Measurements from ENCODE around the gene CACNA1D.

The CACNA1D gene

GRCh38 chr3:53798144-53798543 lies 303.7 kb downstream of the CACNA1D start:
- Histone ChIP-seq H3K4me1 (ENCODE audit: control insufficient read depth in 2 of 2, insufficient read depth in 2 of 2, low read length in 2 of 2) (no peaks in the 10 kb centered on the region), H3K27ac (ENCODE audit: low read depth in 2 of 2, low read length in 2 of 2) (no peak overlapping the region), H3K4me3 (ENCODE audit: low read length in 2 of 2) (no peak overlapping the region), H3K36me3 (ENCODE audit: control insufficient read depth in 2 of 2, insufficient read depth in 2 of 2, low read length in 2 of 2) (no peaks in the 10 kb centered on the region), H3K9me3 (ENCODE audit: control insufficient read depth in 2 of 2, low read length in 2 of 2) (no peaks in the 10 kb centered on the region), H3K9ac (ENCODE audit: low read depth in 1 of 2, low read length in 2 of 2) (no peak overlapping the region), H3K27me3 (ENCODE audit: control insufficient read depth in 2 of 2, insufficient read depth in 2 of 2, low read length in 2 of 2) (no peaks in the 10 kb centered on the region)

GRCh38 chr3:53799338-53799865 lies 305.0 kb downstream of the CACNA1D start:
- Histone ChIP-seq H3K36me3 (ENCODE audit: control insufficient read depth in 2 of 2, insufficient read depth in 2 of 2, low read length in 2 of 2) (no peaks in the 10 kb centered on the region), H3K9me3 (ENCODE audit: control insufficient read depth in 2 of 2, low read length in 2 of 2) (no peaks in the 10 kb centered on the region), H3K4me1 (ENCODE audit: control insufficient read depth in 2 of 2, insufficient read depth in 2 of 2, low read length in 2 of 2) (no peaks in the 10 kb centered on the region), H3K9ac (ENCODE audit: low read depth in 1 of 2, low read length in 2 of 2) (no peak overlapping the region), H3K27ac (ENCODE audit: low read depth in 2 of 2, low read length in 2 of 2) (no peak overlapping the region), H3K4me3 (ENCODE audit: low read length in 2 of 2) (no peak overlapping the region), H3K27me3 (ENCODE audit: control insufficient read depth in 2 of 2, insufficient read depth in 2 of 2, low read length in 2 of 2) (no peaks in the 10 kb centered on the region)

- Histone ChIP-seq H3K36me3 (ENCODE audit: control insufficient read depth in 2 of 2, insufficient read depth in 2 of 2, low read length in 2 of 2) (no peaks in the 10 kb centered on the region), H3K27me3 (ENCODE audit: control insufficient read depth in 2 of 2, insufficient read depth in 2 of 2, low read length in 2 of 2) (no peaks in the 10 kb centered on the region), H3K9me3 (ENCODE audit: control insufficient read depth in 2 of 2, low read length in 2 of 2) (no peaks in the 10 kb centered on the region), H3K4me1 (ENCODE audit: control insufficient read depth in 2 of 2, insufficient read depth in 2 of 2, low read length in 2 of 2) (no peaks in the 10 kb centered on the region), H3K27ac (ENCODE audit: low read depth in 2 of 2, low read length in 2 of 2) (no peak overlapping the region), H3K4me3 (ENCODE audit: low read length in 2 of 2) (no peak overlapping the region), H3K9ac (ENCODE audit: low read depth in 1 of 2, low read length in 2 of 2) (no peak overlapping the region)
Observed at GRCh38 chr3:53800041-53800906, 305.9 kb downstream of the CACNA1D start.

DNA sequence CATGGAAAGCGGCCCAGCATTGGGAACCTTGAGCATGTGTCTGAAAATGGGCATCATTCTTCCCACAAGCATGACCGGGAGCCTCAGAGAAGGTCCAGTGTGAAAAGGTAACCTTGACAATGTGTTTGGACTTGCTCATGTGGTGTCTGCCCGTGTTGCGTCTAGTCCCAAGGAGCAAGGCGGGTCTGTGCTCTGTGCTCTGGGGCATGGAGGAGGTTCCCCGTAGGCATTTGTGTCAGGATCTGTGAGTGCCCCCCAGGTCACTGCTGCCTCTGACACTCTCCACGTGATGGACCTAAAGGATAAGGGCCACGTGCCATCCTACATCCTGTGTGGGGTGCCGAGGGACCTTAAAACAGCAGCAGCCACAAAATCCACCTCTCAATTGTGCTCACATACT lies 306.9 kb downstream of the CACNA1D start:
- Histone ChIP-seq H3K9me3 (ENCODE audit: control insufficient read depth in 2 of 2, low read length in 2 of 2) (no peaks in the 10 kb centered on the region), H3K9ac (ENCODE audit: low read depth in 1 of 2, low read length in 2 of 2) (no peak overlapping the region), H3K4me3 (ENCODE audit: low read length in 2 of 2) (no peak overlapping the region), H3K36me3 (ENCODE audit: control insufficient read depth in 2 of 2, insufficient read depth in 2 of 2, low read length in 2 of 2) (no peaks in the 10 kb centered on the region), H3K27ac (ENCODE audit: low read depth in 2 of 2, low read length in 2 of 2) (no peak overlapping the region), H3K27me3 (ENCODE audit: control insufficient read depth in 2 of 2, insufficient read depth in 2 of 2, low read length in 2 of 2) (no peaks in the 10 kb centered on the region), H3K4me1 (ENCODE audit: control insufficient read depth in 2 of 2, insufficient read depth in 2 of 2, low read length in 2 of 2) (peaks cover 1 to 2% of the 10 kb centered on the region in 2 donors)

DNA sequence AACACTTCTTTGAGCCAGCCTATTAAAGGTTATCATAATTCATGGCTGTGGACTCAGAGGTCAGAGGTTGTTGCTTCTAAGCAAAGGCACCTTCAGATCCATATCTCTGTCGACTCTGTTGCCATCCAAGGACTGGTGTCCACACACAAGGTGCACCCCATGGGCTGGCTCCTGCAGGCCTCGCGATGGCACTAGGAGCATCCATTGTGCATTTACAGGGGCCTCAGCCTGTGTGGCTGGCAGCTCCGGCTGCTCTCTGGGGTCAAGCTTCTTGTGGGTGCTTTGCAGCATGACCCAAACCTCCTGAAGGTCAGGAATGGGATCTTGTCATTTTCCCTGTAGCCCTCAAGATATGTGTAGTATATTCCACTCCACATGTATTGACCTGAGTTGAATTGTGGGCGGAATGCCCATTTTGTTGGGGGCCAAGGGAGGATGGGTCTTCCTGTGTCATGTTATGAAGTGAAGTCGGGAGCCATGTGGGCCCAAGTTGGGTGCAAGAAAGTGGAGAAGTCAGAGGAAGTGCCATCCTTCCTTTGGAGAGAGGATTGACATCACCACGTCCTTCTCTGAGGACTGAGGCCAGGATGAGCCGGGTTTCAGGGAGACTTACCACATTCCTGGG lies 308.0 kb downstream of the CACNA1D start:
- peaks cover 8 to 11% of the 10 kb centered on the region in 2 donors for H3K4me1 ChIP-seq (ENCODE audit: control insufficient read depth in 2 of 2, insufficient read depth in 2 of 2, low read length in 2 of 2)
- H3K4me3 ChIP-seq (ENCODE audit: low read length in 2 of 2) = no peak overlapping the region
- no peaks in the 10 kb centered on the region for H3K36me3 ChIP-seq (ENCODE audit: control insufficient read depth in 2 of 2, insufficient read depth in 2 of 2, low read length in 2 of 2)
- no peaks in the 10 kb centered on the region for H3K27me3 ChIP-seq (ENCODE audit: control insufficient read depth in 2 of 2, insufficient read depth in 2 of 2, low read length in 2 of 2)
- H3K9ac ChIP-seq (ENCODE audit: low read depth in 1 of 2, low read length in 2 of 2) = no peak overlapping the region
- H3K27ac ChIP-seq (ENCODE audit: low read depth in 2 of 2, low read length in 2 of 2) = no peak overlapping the region
- H3K9me3 ChIP-seq (ENCODE audit: control insufficient read depth in 2 of 2, low read length in 2 of 2) = no peaks in the 10 kb centered on the region

- H3K27me3 ChIP-seq (ENCODE audit: control insufficient read depth in 2 of 2, insufficient read depth in 2 of 2, low read length in 2 of 2) = no peaks in the 10 kb centered on the region
- H3K9ac ChIP-seq (ENCODE audit: low read depth in 1 of 2, low read length in 2 of 2) = no peak overlapping the region
- H3K27ac ChIP-seq (ENCODE audit: low read depth in 2 of 2, low read length in 2 of 2) = no peak overlapping the region
- no peaks in the 10 kb centered on the region for H3K9me3 ChIP-seq (ENCODE audit: control insufficient read depth in 2 of 2, low read length in 2 of 2)
- no peak overlapping the region for H3K4me3 ChIP-seq (ENCODE audit: low read length in 2 of 2)
- peaks cover 10 to 14% of the 10 kb centered on the region in 2 donors for H3K4me1 ChIP-seq (ENCODE audit: control insufficient read depth in 2 of 2, insufficient read depth in 2 of 2, low read length in 2 of 2)
- no peaks in the 10 kb centered on the region for H3K36me3 ChIP-seq (ENCODE audit: control insufficient read depth in 2 of 2, insufficient read depth in 2 of 2, low read length in 2 of 2)
Observed at GRCh38 chr3:53803124-53803815, 308.9 kb downstream of the CACNA1D start.

- no peaks in the 10 kb centered on the region for H3K36me3 ChIP-seq (ENCODE audit: control insufficient read depth in 2 of 2, insufficient read depth in 2 of 2, low read length in 2 of 2)
- no peaks in the 10 kb centered on the region for H3K9me3 ChIP-seq (ENCODE audit: control insufficient read depth in 2 of 2, low read length in 2 of 2)
- peaks cover 10 to 14% of the 10 kb centered on the region in 2 donors for H3K4me1 ChIP-seq (ENCODE audit: control insufficient read depth in 2 of 2, insufficient read depth in 2 of 2, low read length in 2 of 2)
- H3K9ac ChIP-seq (ENCODE audit: low read depth in 1 of 2, low read length in 2 of 2) = no peak overlapping the region
- no peak overlapping the region for H3K4me3 ChIP-seq (ENCODE audit: low read length in 2 of 2)
- no peak overlapping the region for H3K27ac ChIP-seq (ENCODE audit: low read depth in 2 of 2, low read length in 2 of 2)
- H3K27me3 ChIP-seq (ENCODE audit: control insufficient read depth in 2 of 2, insufficient read depth in 2 of 2, low read length in 2 of 2) = no peaks in the 10 kb centered on the region
Observed at GRCh38 chr3:53803816-53804695, 309.6 kb downstream of the CACNA1D start.

GRCh38 chr3:53804697-53805462 lies 310.5 kb downstream of the CACNA1D start:
- Histone ChIP-seq H3K9me3 (ENCODE audit: control insufficient read depth in 2 of 2, low read length in 2 of 2) (no peaks in the 10 kb centered on the region), H3K4me1 (ENCODE audit: control insufficient read depth in 2 of 2, insufficient read depth in 2 of 2, low read length in 2 of 2) (peaks cover 10 to 14% of the 10 kb centered on the region in 2 donors), H3K4me3 (ENCODE audit: low read length in 2 of 2) (no peak overlapping the region), H3K9ac (ENCODE audit: low read depth in 1 of 2, low read length in 2 of 2) (no peak overlapping the region), H3K27me3 (ENCODE audit: control insufficient read depth in 2 of 2, insufficient read depth in 2 of 2, low read length in 2 of 2) (no peaks in the 10 kb centered on the region), H3K36me3 (ENCODE audit: control insufficient read depth in 2 of 2, insufficient read depth in 2 of 2, low read length in 2 of 2) (no peaks in the 10 kb centered on the region), H3K27ac (ENCODE audit: low read depth in 2 of 2, low read length in 2 of 2) (no peak overlapping the region)
